ENCODE data around the gene PNPLA3.

DNA sequence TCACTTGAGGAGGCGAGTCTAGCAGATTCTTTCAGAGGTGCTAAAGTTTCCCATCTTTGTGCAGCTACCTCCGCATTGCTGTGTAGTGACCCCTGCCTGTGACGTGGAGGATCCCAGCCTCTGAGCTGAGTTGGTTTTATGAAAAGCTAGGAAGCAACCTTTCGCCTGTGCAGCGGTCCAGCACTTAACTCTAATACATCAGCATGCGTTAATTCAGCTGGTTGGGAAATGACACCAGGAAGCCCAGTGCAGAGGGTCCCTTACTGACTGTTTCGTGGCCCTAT lies 22.7 kb downstream of the PNPLA3 start:
- TF ChIP-seq POLR2AphosphoS5 (IDR thresholded peaks at IDR 0.05; ENCODE audit: low read depth, low read length) (no peak), POLR2A (IDR thresholded peaks at IDR 0.05; ENCODE audit: low read depth, low read length) (no peak), TAF1 (IDR thresholded peaks at IDR 0.05; ENCODE audit: borderline replicate concordance, low read depth, low read length) (no peak)
